ENCODE data around the gene XXYLT1.

The XXYLT1 gene

GRCh38 chr3:195214381-195214780 lies 56.6 kb downstream of the XXYLT1 start:
- no peak for TF ChIP-seq EZH2phosphoT487 (IDR thresholded peaks at IDR 0.05; ENCODE audit: borderline replicate concordance, low read length)
- no peak for TF ChIP-seq CTCF (IDR thresholded peaks at IDR 0.05; ENCODE audit: low read depth, low read length, poor library complexity, severe bottlenecking)
- no peaks in the 10 kb centered on the region for H3K9me2 ChIP-seq (replicated peaks; ENCODE audit: control insufficient read depth, low read length)
- no peaks in the 10 kb centered on the region for H3K27me3 ChIP-seq (ENCODE audit: control insufficient read depth, low read length)
- H3F3A ChIP-seq (ENCODE audit: control insufficient read depth, insufficient read depth): no peaks in the 10 kb centered on the region
- H3K36me3 ChIP-seq (ENCODE audit: control insufficient read depth, low read length): no peaks in the 10 kb centered on the region
- no peak overlapping the region for H3K4me2 ChIP-seq (ENCODE audit: low read length)
- no peaks in the 10 kb centered on the region for H3K4me1 ChIP-seq (ENCODE audit: control insufficient read depth, low read length)
- H3K9me3 ChIP-seq (ENCODE audit: control insufficient read depth, insufficient read depth, low read length): no peaks in the 10 kb centered on the region
- no peaks in the 10 kb centered on the region for H4K20me1 ChIP-seq (ENCODE audit: control insufficient read depth, insufficient read depth, low read depth, low read length)
- peaks cover 17% of the 10 kb centered on the region; the same call in 1 of the 2 replicates for H3K79me2 ChIP-seq (ENCODE audit: control insufficient read depth, low read length)
- no peak overlapping the region for H3K4me3 ChIP-seq (ENCODE audit: low read length)
- no peak overlapping the region for H3K27ac ChIP-seq (ENCODE audit: low read depth, low read length)

GRCh38 chr3:195213639-195214315 lies 57.2 kb downstream of the XXYLT1 start:
- Histone ChIP-seq H3K4me3 (ENCODE audit: low read length) (no peak overlapping the region), H3F3A (ENCODE audit: control insufficient read depth, insufficient read depth) (no peaks in the 10 kb centered on the region), H4K20me1 (ENCODE audit: control insufficient read depth, insufficient read depth, low read depth, low read length) (no peaks in the 10 kb centered on the region), H3K79me2 (ENCODE audit: control insufficient read depth, low read length) (peaks cover 21% of the 10 kb centered on the region), H3K36me3 (ENCODE audit: control insufficient read depth, low read length) (no peaks in the 10 kb centered on the region), H3K9me2 (replicated peaks; ENCODE audit: control insufficient read depth, low read length) (no peaks in the 10 kb centered on the region), H3K27me3 (ENCODE audit: control insufficient read depth, low read length) (no peaks in the 10 kb centered on the region), H3K4me1 (ENCODE audit: control insufficient read depth, low read length) (peaks cover under 1% of the 10 kb centered on the region; the same call in 1 of the 2 replicates), H3K9me3 (ENCODE audit: control insufficient read depth, insufficient read depth, low read length) (no peaks in the 10 kb centered on the region), H3K27ac (ENCODE audit: low read depth, low read length) (no peak overlapping the region), H3K4me2 (ENCODE audit: low read length) (no peak overlapping the region)
- TF ChIP-seq CTCF (IDR thresholded peaks at IDR 0.05; ENCODE audit: low read depth, low read length, poor library complexity, severe bottlenecking) (no peak), EZH2phosphoT487 (IDR thresholded peaks at IDR 0.05; ENCODE audit: borderline replicate concordance, low read length) (no peak)

GRCh38 chr3:195212749-195213375 lies 58.1 kb downstream of the XXYLT1 start:
- peaks cover 25% of the 10 kb centered on the region for H3K79me2 ChIP-seq (ENCODE audit: control insufficient read depth, low read length)
- no peaks in the 10 kb centered on the region for H3K9me3 ChIP-seq (ENCODE audit: control insufficient read depth, insufficient read depth, low read length)
- H3K27ac ChIP-seq (ENCODE audit: low read depth, low read length): no peak overlapping the region
- no peak overlapping the region for H3K4me3 ChIP-seq (ENCODE audit: low read length)
- peaks cover 10% of the 10 kb centered on the region for H3K4me1 ChIP-seq (ENCODE audit: control insufficient read depth, low read length)
- H3K4me2 ChIP-seq (ENCODE audit: low read length): no peak overlapping the region
- no peaks in the 10 kb centered on the region for H3K9me2 ChIP-seq (replicated peaks; ENCODE audit: control insufficient read depth, low read length)
- TF ChIP-seq EZH2phosphoT487 (IDR thresholded peaks at IDR 0.05; ENCODE audit: borderline replicate concordance, low read length) (no peak), CTCF (IDR thresholded peaks at IDR 0.05; ENCODE audit: low read depth, low read length, poor library complexity, severe bottlenecking) (no peak)
- H3K36me3 ChIP-seq (ENCODE audit: control insufficient read depth, low read length): no peaks in the 10 kb centered on the region
- no peaks in the 10 kb centered on the region for H3F3A ChIP-seq (ENCODE audit: control insufficient read depth, insufficient read depth)
- no peaks in the 10 kb centered on the region for H3K27me3 ChIP-seq (ENCODE audit: control insufficient read depth, low read length)
- no peaks in the 10 kb centered on the region for H4K20me1 ChIP-seq (ENCODE audit: control insufficient read depth, insufficient read depth, low read depth, low read length)

Data from DOHH2 (cell line).